K562 (cell line): ENCODE results near the gene TRAF7. TPM values are rescaled to one million over a fixed set of nuclear protein-coding genes. Genes with fewer than 3 reads are reported as not detected.
A peak's percentile ranks its signal among the peaks of the same experiment; 100 is the strongest.

Source experiments
- FIP1L1 ChIP-seq: fragments of 200-400 bp; formaldehyde crosslinking; IDR thresholded peaks from 2 replicates; pipeline ENCODE4 v1.6.1; 2018; ENCODE audit warnings: mild to moderate bottlenecking, low read depth, low read length; ENCODE audit not compliant: poor library complexity, severe bottlenecking
- KLF10 ChIP-seq: fragments of 250-450 bp; sonication (Bioruptor Pico); IDR thresholded peaks from 2 replicates; pipeline ENCODE4 v1.6.1; 2021; ENCODE audit warnings: matching md5 sums
- KLF13 ChIP-seq: fragments of 450-650 bp; IDR thresholded peaks from 2 replicates; pipeline ENCODE4 v1.6.1; 2016; ENCODE audit warnings: missing genetic modification characterization, low read depth, mild to moderate bottlenecking, missing compliant biosample characterization, moderate library complexity, borderline replicate concordance
- KLF6 ChIP-seq: fragments of 250-450 bp; sonication (Bioruptor Pico); IDR thresholded peaks from 2 replicates; pipeline ENCODE4 v1.4.0; 2020; ENCODE audit warnings: mild to moderate bottlenecking, moderate library complexity, borderline replicate concordance
- PHF8 ChIP-seq: fragments of 200-600 bp; sonication (generic); IDR thresholded peaks from 2 replicates; pipeline ENCODE4 v1.6.1; 2012; ENCODE audit warnings: mixed run types, mild to moderate bottlenecking, inconsistent platforms, low read length, moderate library complexity, borderline replicate concordance
- PRMT5 ChIP-seq: sonication (generic); formaldehyde crosslinking; IDR thresholded peaks from 2 replicates; pipeline ENCODE4 v1.5.0; 2020; ENCODE audit warnings: missing genetic modification reagents
- SP1 ChIP-seq: sonication (generic); formaldehyde crosslinking; IDR thresholded peaks from 2 replicates; pipeline ENCODE4 v1.8.1; 2022; ENCODE audit warnings: mild to moderate bottlenecking, missing genetic modification reagents
- THAP12 ChIP-seq: fragments of 250-450 bp; sonication (Bioruptor Pico); IDR thresholded peaks from 2 replicates; pipeline ENCODE4 v1.9.0; 2021; ENCODE audit warnings: mild to moderate bottlenecking, inconsistent platforms
- VEZF1 ChIP-seq: fragments of 200-800 bp; sonication (Bioruptor generic); IDR thresholded peaks from 2 replicates; pipeline ENCODE4 v1.6.1; 2017; ENCODE audit warnings: missing genetic modification characterization, missing compliant biosample characterization
- polyA plus RNA-seq, 8 experiments: library from polyadenylated mRNA; depleted of rRNA in 4 of 8; stranded (reverse) in 5 of 8; unstranded in 3 of 8; fragments of >200 nt; fragmentation: Nextera tagmentation in 2 of 8; fragmentation: Illumina TruSeq in 1 of 8; extraction: Ambion mirVana in 2 of 8; extraction: Trizol in 1 of 8; gene quantifications; 2 replicates each; pipeline versions ENCODE4 v1.2.1 to v1.2.3, GENCODE V29; 2011 to 2014; ENCODE audit warnings: inconsistent platforms in 1 of 8, missing spikeins in 1 of 8
- total RNA-seq, 7 experiments: library from RNA; depleted of rRNA in 6 of 7; stranded (reverse); fragments of >200 nt in 6 of 7; fragmentation: Illumina TruSeq in 2 of 7; extraction: Trizol in 2 of 7; gene quantifications; 2 replicates each; pipeline versions ENCODE4 v1.2.1 to v1.2.3, GENCODE V29; 2011 to 2021; ENCODE audit warnings: low replicate concordance in 1 of 7
- TF ChIP-seq, protein P1 (sequence below): sonication (generic); formaldehyde crosslinking; IDR thresholded peaks from 2 replicates; pipeline ENCODE4 v1.8.1; 2023; ENCODE audit warnings: mild to moderate bottlenecking, missing genetic modification reagents
- TF ChIP-seq, protein P2 (sequence below), 2 experiments: fragments of 450-650 bp; formaldehyde crosslinking in 1 of 2; IDR thresholded peaks; 2 replicates each; pipeline versions ENCODE4 v1.4.0 to v1.6.1; 2014 to 2020; ENCODE audit warnings: mild to moderate bottlenecking in 2 of 2, borderline replicate concordance in 1 of 2, low read depth in 1 of 2

The TRAF7 gene
- total and polyA plus RNA-seq, 9 of the 15 experiments (the other 6 are each of a cell fraction or from before 2014, with no cell fraction given) = 1.1 to 113 (median 41.6) TPM

DNA sequence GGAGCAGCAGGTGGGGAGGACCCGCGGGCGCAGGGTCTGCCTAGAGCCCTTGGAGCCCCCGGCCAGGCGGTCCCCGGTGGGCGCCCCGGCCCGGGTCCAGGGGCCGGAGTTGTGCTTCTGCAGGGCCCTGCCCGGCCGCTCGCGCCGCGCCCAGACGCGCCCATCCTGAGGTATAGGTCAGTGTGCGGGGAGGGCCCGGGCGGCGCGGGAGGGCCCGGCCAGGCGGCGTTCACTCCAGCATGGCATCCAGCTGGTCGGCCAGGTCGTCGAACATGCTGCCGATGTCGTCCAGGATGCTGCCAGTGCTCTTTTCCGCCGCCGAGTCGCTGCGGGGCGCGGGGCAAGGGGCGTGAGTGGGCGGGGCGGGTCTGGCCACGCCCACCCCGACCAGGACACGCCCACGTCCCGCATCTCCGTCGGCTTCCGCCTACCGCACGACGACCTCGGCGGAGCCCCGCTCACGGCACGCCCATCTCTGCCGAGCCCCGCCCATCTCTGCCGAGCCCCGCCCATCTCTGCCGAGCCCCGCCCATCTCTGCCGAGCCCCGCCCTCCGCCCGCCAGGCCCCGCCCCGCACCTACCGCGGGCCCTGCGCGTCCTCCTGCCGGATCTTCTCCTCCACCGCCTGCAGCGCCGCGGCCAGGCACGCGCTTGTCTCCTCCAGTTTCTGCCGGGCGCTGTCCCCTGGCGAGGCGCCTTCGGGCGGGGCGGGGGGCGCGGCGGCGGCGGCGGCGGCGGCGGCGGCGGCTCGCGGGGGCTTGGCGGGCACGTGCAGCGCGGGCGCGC is 22.9 kb downstream of the TRAF7 start (continued):
- TF ChIP-seq VEZF1 (CRISPR knock-in tag) (peak; percentile 49), KLF6 (CRISPR knock-in tag) (no peak), THAP12 (CRISPR knock-in tag) (peak; percentile 45; the same call in 1 of the 2 replicates), KLF13 (tag) (0 out of 2 replicates have a peak, but pooled peaks have one; percentile 25), SP1 (CRISPR knock-in tag) (peak; percentile 95), PRMT5 (CRISPR knock-in tag) (peak; percentile 76; the same call in 1 of the 2 replicates), PHF8 (no peak), FIP1L1 (peak; percentile 23), KLF10 (CRISPR knock-in tag) (no peak)
- TF ChIP-seq, protein P1, sequence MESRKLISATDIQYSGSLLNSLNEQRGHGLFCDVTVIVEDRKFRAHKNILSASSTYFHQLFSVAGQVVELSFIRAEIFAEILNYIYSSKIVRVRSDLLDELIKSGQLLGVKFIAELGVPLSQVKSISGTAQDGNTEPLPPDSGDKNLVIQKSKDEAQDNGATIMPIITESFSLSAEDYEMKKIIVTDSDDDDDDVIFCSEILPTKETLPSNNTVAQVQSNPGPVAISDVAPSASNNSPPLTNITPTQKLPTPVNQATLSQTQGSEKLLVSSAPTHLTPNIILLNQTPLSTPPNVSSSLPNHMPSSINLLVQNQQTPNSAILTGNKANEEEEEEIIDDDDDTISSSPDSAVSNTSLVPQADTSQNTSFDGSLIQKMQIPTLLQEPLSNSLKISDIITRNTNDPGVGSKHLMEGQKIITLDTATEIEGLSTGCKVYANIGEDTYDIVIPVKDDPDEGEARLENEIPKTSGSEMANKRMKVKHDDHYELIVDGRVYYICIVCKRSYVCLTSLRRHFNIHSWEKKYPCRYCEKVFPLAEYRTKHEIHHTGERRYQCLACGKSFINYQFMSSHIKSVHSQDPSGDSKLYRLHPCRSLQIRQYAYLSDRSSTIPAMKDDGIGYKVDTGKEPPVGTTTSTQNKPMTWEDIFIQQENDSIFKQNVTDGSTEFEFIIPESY (CRISPR knock-in tag) = peak; percentile 93
- TF ChIP-seq, protein P2, sequence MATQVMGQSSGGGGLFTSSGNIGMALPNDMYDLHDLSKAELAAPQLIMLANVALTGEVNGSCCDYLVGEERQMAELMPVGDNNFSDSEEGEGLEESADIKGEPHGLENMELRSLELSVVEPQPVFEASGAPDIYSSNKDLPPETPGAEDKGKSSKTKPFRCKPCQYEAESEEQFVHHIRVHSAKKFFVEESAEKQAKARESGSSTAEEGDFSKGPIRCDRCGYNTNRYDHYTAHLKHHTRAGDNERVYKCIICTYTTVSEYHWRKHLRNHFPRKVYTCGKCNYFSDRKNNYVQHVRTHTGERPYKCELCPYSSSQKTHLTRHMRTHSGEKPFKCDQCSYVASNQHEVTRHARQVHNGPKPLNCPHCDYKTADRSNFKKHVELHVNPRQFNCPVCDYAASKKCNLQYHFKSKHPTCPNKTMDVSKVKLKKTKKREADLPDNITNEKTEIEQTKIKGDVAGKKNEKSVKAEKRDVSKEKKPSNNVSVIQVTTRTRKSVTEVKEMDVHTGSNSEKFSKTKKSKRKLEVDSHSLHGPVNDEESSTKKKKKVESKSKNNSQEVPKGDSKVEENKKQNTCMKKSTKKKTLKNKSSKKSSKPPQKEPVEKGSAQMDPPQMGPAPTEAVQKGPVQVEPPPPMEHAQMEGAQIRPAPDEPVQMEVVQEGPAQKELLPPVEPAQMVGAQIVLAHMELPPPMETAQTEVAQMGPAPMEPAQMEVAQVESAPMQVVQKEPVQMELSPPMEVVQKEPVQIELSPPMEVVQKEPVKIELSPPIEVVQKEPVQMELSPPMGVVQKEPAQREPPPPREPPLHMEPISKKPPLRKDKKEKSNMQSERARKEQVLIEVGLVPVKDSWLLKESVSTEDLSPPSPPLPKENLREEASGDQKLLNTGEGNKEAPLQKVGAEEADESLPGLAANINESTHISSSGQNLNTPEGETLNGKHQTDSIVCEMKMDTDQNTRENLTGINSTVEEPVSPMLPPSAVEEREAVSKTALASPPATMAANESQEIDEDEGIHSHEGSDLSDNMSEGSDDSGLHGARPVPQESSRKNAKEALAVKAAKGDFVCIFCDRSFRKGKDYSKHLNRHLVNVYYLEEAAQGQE (IDR thresholded peaks at IDR 0.05; ENCODE audit: borderline replicate concordance) = peak; percentile 63
- TF ChIP-seq, protein P2 (CRISPR knock-in tag; IDR thresholded peaks at IDR 0.05; ENCODE audit: low read depth) = 0 out of 2 replicates have a peak, but pooled peaks have one; percentile 24
